Sigmoid colon (tissue), 4 donors: Measurements from ENCODE around the gene TCERG1L.

ENCODE experiments used
- POLR2AphosphoS5 ChIP-seq, 4 donors: sonication (generic); formaldehyde crosslinking; IDR thresholded peaks; one replicate each; pipeline ENCODE4 v1.6.1; 2017; ENCODE audit warnings: antibody characterized with exemption in 4 of 4
- TF ChIP-seq, protein P1 (sequence below), 4 experiments: fragments of 450-650 bp in 3 of 4; fragments of 200-600 bp in 1 of 4; IDR thresholded peaks; one replicate each; pipeline ENCODE4 v1.5.1; 2016 to 2019; ENCODE audit warnings: antibody characterized with exemption in 4 of 4, mild to moderate bottlenecking in 3 of 4, moderate library complexity in 2 of 4

DNA sequence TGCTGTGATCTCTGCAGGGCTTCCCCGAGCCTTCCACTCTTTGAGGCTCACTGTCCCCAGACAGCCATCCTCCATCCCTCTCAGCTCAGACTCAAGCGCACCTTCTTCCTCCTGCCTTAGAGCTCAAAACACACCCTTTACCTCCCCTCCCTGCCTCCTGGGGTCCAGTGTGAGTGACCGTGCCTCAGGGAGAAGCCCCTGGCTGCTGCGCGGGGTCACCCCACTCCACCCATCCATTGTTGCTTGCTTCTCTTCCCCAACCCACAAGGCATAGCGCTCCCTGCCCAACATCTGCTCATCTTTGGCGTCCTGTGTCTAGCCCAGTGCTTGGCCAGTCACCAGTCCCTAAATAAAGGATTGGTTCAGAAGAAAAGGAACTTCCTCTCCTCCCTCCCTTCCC lies 170.3 kb downstream of the TCERG1L start:
- TF ChIP-seq POLR2AphosphoS5 (IDR thresholded peaks at IDR 0.05), result no peak
- TF ChIP-seq, protein P1, sequence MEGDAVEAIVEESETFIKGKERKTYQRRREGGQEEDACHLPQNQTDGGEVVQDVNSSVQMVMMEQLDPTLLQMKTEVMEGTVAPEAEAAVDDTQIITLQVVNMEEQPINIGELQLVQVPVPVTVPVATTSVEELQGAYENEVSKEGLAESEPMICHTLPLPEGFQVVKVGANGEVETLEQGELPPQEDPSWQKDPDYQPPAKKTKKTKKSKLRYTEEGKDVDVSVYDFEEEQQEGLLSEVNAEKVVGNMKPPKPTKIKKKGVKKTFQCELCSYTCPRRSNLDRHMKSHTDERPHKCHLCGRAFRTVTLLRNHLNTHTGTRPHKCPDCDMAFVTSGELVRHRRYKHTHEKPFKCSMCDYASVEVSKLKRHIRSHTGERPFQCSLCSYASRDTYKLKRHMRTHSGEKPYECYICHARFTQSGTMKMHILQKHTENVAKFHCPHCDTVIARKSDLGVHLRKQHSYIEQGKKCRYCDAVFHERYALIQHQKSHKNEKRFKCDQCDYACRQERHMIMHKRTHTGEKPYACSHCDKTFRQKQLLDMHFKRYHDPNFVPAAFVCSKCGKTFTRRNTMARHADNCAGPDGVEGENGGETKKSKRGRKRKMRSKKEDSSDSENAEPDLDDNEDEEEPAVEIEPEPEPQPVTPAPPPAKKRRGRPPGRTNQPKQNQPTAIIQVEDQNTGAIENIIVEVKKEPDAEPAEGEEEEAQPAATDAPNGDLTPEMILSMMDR (IDR thresholded peaks at IDR 0.05), result no peak
